DMS114 treated with DMSO at 0.1 percent for 48 hours (cell line): ENCODE data around the gene CLDN2.
A peak's percentile ranks its signal among the peaks of the same experiment; 100 is the strongest.

Experiments
- DNase-seq: peaks from one replicate; lab custom pipeline; 2025; ENCODE audit not compliant: unreplicated experiment; lab: John Stamatoyannopoulos, UW

CLDN2 gene

DNA sequence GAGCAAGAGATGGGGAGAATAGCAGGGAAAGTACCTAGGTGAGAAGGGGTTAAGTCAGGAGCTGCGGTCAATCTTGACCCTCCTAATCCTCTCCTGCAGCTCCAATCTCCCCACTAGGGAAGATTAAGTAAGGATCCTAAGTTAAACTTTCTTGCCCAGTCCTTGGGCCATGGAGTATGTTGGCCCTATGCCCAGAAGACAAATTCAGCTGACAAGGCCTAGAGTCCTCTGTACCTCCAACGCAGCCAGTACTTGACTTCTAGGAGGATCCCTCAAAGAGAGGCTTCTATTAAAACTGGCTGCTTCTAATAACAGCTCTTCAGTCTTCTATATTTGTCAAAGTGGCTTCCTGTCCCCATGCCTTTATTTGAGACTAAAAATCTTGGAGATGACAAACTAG is 1.4 kb downstream of the CLDN2 start:
- DNase-seq: no peak

DNA sequence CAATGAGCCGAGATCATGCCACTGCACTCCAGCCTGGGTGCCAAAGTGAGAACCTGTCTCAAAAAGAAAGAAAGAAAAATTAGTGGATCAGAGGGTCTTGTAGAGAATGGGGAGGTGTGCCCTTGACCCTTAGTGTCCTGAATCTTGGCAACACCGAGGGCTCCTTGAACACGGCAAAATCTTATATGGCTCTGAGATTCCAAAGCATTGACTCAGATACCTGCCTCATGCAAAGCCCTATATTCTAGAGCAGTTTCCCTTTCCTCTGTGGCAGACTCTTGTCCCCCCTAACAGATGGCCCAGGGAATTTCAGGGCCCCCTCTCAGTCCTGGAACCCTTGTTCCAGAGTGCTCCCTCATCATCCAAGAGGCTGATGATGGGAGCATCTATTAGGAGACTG is 6.8 kb downstream of the CLDN2 start:
- DNase-seq: no peak

DNA sequence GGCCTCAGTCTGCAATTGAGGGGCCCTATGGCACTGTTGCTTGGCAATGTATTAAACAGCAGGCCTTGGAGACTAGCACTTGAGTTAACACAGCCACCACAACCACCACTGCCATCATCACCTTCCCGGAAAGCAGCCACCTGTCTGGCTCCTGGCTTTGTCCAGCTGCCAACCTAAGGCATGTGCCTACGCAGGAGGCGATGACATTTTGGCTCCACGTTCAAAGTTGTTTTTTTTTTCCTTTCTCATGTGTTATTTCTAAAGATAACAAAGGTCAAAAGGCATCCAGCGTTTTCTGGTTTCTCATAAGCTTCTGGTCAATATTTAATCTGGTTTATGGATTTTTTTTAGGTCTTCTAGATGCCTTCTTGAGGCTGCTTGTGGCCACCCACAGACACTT is 7.5 kb downstream of the CLDN2 start:
- DNase-seq: no peak

DNA sequence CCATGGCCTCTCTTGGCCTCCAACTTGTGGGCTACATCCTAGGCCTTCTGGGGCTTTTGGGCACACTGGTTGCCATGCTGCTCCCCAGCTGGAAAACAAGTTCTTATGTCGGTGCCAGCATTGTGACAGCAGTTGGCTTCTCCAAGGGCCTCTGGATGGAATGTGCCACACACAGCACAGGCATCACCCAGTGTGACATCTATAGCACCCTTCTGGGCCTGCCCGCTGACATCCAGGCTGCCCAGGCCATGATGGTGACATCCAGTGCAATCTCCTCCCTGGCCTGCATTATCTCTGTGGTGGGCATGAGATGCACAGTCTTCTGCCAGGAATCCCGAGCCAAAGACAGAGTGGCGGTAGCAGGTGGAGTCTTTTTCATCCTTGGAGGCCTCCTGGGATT is 8.0 kb downstream of the CLDN2 start:
- no peak for DNase-seq

DNA sequence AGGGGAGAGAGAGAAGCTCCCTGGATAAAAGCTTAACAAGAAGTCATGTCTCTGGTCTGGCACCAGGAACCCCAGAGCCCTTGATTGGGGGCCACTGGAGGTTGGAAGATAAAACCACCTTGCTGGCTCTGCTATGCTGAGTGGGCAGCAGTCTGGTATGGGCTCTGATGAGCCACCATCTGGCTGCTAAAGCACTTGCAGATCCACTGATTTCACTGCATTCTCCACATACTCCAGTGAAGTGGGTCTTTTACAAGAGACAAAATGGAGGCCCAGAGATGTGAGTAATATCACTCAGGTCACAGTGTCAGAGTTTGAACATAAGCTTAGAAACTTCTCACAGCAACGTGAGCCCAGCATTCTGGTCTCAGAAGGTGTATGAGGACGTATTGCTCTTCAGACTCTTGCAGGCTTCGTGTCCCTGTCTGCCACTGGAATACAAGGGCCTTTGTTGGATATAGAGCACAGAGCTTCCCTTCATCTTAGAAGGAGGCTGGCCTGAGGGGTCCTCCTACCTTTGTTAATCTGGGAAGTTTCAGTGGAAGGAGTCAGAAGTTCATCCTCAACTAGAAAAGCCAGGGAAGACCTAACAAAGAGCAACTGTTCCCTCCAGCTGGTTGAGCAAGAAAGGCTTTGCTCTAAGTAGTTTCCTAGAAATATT is 11.8 kb downstream of the CLDN2 start:
- no peak for DNase-seq

DNA sequence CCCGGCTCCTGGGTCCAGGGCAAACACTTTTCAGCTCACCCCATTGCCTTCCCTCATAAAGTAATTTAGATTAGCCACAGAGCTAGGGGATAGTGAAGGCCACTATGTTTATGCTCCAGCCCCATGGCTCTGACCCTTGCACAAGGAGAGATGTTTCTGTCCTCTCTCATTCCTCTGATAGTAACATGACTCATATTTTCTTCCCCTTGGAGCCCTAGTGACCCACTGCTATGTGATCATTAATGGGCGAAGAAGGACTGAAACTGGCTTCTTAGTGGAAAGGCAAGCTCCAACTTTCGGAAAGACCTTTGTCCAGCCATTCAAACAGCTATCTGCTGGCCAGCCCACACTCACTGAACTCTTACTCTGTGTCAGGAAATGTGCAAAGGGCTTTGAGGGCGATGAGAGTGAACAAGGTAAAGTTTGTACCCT is 12.3 kb downstream of the CLDN2 start:
- DNase-seq: no peak

DNA sequence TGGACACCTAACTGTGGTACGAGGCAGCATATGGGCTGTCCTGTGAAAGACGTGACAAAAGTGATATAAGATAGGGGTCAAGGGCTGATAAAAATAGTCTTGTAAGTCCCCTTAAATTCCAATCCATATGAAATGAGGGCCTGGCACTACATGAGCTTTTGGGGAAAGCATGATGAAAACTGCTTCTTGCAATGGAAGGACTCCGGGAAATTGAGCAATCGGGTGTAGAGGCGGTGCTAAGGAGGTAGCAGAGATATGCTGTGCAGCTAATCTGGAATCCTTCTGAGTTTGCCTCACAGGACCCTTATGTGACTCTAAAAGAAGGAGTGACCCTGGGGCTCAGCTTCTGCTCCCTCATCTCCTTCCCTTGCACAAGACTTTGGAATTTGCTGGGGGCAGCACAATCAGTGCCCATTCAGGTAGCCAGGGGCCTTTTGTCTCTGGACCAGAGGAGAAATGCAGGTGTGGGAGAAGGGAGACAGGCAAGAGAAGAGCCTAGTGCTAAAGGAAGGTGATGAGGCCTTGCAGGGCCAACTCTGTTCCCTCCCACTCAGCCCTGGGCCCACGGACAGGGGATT is 12.8 kb downstream of the CLDN2 start:
- DNase-seq: no peak

DNA sequence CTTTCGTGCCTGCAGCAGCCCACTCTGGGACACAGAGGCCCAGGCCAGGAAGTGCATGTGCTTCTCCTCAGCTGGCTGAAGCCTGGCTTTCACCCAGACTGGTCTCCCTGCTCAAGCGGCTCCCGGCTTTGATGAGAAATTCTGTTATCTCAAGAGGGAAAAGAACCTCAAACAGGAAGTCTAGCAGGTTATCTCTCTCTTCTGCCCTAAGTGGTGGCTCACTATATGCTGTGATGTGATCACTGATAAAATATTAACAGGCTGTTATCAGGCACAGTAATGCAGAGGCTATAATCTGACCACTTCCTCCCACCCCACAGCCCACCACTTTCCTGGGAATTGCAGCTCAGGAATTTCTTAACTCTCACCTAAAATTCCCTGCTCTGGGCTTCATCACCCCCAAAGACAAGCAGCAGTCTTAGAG is 13.3 kb downstream of the CLDN2 start:
- no peak for DNase-seq

DNA sequence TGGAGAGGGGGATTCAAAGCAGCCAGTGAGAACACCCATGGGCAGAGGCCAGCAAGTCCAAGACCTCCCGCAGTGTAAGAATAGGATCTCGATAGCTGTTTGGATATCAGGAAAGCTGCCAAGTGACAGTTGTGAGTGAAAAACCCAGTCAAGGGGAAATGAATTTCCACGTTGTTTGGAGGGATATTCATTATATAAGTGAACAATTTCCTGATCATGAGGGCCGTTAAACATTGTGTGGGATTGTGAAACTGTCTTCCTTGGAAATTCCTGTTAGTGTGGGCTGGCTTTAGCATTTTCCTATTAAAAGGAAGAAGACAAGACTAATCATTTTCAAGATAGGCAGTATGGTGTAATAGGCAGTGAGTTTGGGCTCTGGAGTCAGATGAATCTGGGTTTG is 15.0 kb downstream of the CLDN2 start:
- no peak for DNase-seq

DNA sequence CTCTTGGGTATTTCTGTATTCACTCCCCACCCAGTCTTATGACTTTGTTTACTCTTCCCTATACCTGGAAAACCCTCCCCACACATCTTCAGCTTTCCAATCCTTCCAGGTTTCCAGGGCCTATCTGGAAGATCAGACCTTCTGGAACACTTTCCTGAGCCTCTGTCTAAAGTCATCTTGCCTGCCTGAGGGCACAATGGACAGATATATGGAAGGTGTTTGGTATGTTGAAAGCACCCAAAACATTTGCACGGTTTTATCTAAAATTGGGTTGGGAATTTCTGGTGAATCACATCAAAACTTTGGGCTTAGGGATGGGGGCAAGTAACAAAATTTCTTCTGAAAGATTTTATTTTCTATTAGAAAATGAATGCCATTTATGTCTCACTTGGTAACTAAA is 16.0 kb downstream of the CLDN2 start:
- no peak for DNase-seq

DNA sequence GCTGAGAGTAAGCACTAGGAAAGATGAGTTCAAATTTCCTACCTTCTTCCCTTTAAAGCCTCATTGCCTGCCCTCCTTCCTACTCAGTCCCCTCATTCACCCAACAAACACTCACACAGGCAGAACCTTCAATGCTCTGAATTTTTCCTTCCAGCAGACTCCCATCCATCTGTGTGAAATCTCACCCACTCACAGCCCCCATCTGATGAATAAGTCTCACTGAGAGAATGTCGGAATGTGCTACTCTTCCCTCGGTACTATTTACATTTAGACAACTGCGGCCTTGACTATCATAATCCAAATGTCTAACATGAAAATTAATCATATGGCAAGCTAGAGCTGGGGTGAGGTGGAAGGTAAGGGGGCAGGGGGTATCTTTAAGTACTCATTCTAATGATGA is 19.4 kb downstream of the CLDN2 start:
- no peak for DNase-seq

DNA sequence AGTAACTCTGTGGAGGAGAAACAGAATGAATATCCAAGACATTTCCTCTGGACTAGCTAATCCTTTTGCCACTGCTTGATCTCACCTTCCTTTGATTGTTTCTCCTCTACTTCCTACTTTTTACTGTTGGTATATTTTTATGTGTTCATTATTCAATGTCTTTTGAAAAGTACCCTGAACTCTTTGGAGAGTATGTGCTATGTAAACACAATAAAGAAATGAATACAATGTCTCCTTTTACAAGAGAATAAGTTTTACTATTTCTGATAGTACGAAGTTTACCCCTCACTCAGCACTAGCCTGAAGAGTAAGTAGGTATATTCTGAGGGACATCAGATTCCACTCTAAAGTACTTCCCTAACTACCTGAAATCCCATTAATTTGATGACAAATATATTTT is 19.9 kb downstream of the CLDN2 start:
- DNase-seq: no peak

DNA sequence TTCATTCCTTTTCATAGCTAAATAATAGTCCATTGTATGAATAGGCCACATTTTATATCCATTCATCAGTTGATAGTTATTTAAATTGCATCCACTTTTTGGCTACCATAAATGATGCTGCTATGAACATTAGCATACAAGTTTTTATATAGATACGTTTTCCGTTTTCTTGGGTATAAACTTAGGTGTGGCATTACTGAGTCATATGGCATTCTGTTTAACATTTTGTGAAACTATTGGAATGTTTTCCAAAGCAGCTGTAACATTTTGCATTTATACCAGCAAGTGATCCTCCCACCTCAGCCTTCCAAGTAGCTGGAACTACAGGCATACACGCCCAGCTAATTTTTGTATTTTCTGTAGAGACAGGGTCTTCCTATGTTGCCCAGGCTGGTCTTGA is 26.3 kb downstream of the CLDN2 start:
- no peak for DNase-seq

DNA sequence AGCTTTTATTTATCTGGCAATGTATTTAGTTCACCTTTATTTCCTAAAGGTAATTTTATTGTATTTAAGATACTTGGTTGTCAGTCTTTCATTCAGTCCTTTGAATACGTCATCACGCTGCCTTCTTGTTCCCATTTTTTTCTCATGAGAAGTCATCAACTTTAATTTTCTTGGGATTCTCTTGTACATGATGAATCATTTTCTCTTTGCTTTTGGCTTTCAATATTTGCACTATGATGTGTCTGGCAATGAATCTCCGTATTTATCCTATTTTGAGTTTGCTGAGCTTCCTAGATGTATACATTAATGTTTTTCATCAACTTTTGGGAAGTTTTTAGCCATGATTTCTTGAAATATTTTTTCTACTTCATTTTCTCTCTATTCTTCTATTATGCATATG is 28.4 kb downstream of the CLDN2 start:
- DNase-seq: no peak

DNA sequence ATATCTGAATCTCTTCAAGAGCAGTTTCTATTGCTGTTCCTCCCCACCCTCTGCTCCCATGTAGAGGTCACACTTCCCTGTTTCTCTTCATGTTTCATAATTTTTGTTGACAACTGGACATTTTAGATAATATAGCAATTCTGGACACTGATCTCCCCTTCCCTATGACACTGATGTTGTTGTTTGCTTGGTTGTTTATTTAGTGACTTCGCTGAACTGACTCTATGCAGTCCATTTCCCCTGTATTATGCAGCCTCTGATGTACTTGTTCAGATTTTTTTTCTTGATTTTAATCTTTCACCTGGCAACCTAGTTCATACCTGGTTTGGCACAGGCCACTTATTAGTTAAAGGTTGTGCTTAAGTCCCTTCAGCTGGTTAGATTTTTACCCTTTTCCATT is 29.2 kb downstream of the CLDN2 start:
- no peak for DNase-seq

DNA sequence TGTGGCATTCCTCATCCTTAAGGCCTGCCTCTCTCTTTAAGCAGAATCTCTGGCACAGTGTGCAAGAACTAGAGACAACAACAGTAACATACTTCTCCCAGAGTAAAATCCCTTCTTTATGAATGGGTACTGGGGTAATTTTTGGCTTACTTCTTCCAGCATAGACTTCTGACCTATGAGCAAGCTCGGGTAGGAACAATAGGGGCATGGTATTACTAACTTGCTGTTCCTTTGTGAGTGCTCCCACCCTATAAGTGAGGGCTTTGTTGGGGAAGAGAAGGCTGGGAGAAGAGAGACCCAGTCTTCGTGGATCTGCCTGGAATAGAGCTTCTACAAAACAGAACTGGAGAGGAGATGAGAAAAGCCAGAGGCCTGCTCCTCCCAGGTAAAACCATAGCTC is 30.2 kb downstream of the CLDN2 start:
- no peak for DNase-seq

DNA sequence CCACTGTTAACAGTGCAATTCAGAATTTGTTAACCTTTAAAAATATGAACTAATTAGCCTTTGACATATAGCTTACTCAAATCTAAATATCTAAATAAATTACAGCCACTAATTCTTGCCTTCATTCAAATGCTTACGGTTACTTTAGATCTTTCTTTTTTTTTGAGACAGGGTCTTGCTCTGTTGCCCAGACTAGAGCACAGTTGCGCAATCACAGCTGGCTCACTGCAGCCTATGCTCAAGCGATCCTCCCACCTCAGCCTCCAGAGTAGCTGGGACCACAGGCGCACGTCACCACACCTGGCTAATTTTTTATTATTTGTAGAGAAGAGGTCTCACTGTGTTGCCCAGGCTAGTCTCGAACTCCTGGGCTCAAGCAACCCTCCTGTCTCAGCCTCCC is 31.0 kb downstream of the CLDN2 start:
- DNase-seq: no peak

DNA sequence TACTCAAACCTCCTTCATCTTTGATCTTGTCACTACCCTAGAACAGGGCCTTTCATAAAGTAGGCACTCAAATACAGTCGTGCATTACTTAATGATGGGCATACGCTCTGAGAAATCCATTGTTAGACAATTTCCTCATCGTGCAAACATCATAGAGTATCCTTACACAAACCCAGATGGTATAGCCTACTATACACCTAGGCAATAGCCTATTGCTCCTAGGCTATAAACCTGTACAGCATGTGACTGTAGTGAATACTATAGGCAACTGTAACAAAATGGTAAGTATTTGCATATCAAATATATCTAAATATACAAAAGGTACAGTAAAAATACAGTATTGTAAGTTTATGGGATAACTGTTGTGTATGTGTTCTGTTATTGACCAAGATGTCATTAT is 31.9 kb downstream of the CLDN2 start:
- no peak for DNase-seq

DNA sequence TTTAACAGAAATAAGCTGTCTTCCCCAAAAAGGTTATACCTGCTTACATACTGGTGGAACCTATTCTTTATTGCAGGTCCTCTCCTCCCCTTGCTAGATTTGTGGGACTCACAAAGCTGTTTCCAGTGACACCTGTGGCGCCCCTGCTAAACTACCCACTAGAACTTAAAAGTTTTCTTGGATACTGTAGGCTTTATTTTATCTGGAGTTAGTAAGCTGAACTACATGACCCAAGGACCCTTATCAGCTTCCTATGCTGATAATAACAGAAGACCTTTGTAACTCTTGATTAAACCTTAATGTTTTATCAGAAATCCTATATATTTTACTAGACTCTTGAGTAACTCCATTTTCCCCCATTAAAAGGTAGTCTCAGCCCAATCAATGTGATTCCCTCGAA is 32.3 kb downstream of the CLDN2 start:
- no peak for DNase-seq

DNA sequence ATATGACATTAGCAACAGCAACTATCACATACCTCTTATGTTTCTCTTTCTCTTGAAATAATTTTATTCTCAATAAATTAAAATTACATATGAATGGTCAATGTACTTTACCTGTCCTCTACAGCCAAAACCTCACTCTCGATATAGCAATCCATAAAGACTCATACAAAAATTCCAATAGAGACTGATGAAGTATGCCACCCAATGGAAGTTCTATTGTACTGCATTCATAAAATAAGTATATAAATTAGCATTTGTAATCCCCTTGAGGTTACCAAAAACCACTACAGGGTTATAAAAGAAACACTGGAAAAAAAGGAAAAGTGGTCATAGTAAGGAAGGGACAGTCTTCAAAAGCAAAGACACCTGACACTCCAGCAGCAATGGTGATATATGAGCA is 32.8 kb downstream of the CLDN2 start:
- peak; percentile 1 for DNase-seq

DNA sequence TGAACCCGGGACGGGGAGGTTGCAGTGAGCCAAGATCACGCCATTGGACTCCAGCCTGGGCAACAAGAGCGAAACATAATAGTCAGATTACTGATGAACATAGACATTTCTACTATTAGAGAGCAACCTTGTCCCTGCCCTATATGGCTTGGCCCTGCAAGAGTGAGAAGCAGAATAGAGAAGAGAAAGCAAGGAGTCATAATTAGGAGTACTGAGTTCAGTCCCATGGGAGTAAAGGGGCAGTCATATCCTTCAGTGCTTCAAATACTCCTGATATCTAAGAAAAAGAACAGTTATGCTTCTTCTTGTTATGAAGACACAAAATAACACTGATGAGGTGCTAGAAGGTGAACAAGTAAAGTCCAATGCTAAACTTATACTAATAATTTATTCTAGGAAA is 33.8 kb downstream of the CLDN2 start:
- DNase-seq: no peak

DNA sequence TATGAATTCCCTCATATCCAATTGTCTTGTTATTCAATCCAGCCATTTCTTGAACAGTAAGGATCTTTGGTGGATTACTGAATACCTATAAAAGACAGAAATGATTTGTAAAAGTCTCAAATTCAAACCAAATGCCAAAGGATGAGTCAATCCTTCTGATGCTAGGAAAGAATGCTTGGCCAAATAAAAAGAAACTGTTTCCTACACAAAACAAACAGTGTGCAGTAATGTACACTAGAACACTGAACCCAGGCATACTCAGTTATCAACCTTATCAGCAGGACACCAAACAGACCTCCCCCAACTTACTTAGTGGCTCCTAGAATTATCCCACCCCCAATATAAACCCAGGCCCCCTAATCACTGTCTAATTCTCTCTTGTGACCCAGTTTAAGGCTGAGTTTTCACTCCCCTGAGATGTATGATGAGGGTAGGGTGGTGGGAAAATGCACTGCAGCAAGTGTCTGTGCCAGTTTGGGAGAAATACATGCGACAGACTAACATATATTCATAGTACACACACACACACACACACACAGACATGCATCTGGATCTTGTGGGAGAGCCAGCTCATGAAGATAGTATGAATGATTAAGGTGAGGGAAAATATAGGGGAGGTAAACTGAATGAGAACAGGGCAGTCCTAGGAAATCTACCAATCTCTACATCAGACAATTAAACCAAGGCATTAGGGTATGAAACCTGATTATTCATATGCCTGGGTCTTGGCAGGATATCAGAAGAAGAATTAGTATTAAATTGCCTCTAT is 35.0 kb downstream of the CLDN2 start:
- DNase-seq: no peak

DNA sequence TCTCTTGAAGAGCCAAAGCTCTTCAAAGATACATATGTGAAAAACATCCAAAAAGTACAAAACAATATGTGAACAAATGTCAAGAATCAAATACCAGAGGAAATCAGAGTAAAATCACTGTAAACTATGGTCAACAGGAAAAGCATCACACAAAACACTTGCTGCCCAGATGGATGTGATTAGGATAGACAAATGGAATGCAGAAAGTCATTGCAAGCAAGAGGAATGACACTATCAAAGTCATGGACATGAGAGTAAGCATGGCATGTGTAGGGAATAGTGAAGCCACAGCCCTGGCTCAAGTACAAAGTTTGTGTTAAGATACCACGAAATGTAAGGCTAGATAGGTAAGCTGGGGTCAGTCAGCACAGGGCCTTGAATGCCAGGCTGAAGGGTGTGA is 37.7 kb downstream of the CLDN2 start:
- no peak for DNase-seq
